Measurements from ENCODE around the gene PPDPF. TPM values are rescaled to one million over a fixed set of nuclear protein-coding genes. Genes with fewer than 3 reads are reported as not detected.
A peak's percentile ranks its signal among the peaks of the same experiment; 100 is the strongest.

PPDPF gene
- total RNA-seq, 4 donors from 2014 or later = 114 to 256 (median 162) TPM

- H3K27ac ChIP-seq = peak overlapping the region in 3 of 4 donors; percentile 87 to 98 (median 97)
- 61 to 90% methylated on average over 2 to 4 of the region's 32 CpGs for WGBS, 2 donors (ENCODE audit: low coverage in 1 of 2)
- ATAC-seq = no peak
- TF ChIP-seq POLR2A (IDR thresholded peaks at IDR 0.05) (no peak), EP300 (IDR thresholded peaks at IDR 0.05) (no peak), POLR2AphosphoS5 (IDR thresholded peaks at IDR 0.05) (no peak), CTCF (IDR thresholded peaks at IDR 0.05) (no peak)
- H3K27me3 ChIP-seq = no peaks in the 10 kb centered on the region
- H3K4me3 ChIP-seq = peak overlapping the region in 1 of 2 donors; percentile 99
- H3K9me3 ChIP-seq = peaks cover 0 to 4% (median 0%) of the 10 kb centered on the region in 3 donors
- H3K36me3 ChIP-seq = peaks cover 0 to 23% of the 10 kb centered on the region in 2 donors
- peaks cover 0 to 41% (median 20%) of the 10 kb centered on the region in 3 donors for H3K4me1 ChIP-seq
Measured at GRCh38 chr20:63518946-63519667, 1.5 kb upstream of the PPDPF start.

GRCh38 chr20:63519668-63520503 lies 679 bp upstream of the PPDPF start:
- TF ChIP-seq POLR2AphosphoS5 (IDR thresholded peaks at IDR 0.05) = no peak
- TF ChIP-seq POLR2A (IDR thresholded peaks at IDR 0.05) = no peak
- TF ChIP-seq CTCF (IDR thresholded peaks at IDR 0.05) = peak in 3 of 4 experiments; percentile 2 to 63 (median 14)
- TF ChIP-seq EP300 (IDR thresholded peaks at IDR 0.05) = no peak
- H3K4me3 ChIP-seq = peak overlapping the region; percentile 62 to 99
- peak overlapping the region; percentile 26 to 98 (median 92) for H3K27ac ChIP-seq
- 0% methylated on average over 3 of the region's 72 CpGs; no CpG with 5 or more reads in 1 of the 2 donors for WGBS, 2 donors (ENCODE audit: low coverage in 1 of 2)
- ATAC-seq = peak; percentile 77
- H3K4me1 ChIP-seq = peaks cover 0 to 41% (median 20%) of the 10 kb centered on the region in 3 donors
- peaks cover 0 to 4% (median 0%) of the 10 kb centered on the region in 3 donors for H3K9me3 ChIP-seq
- peaks cover 0 to 23% of the 10 kb centered on the region in 2 donors for H3K36me3 ChIP-seq
- H3K27me3 ChIP-seq = no peaks in the 10 kb centered on the region

- H3K4me3 ChIP-seq = peak overlapping the region; percentile 62 to 99
- peak; percentile 65 for ATAC-seq
- WGBS, 2 donors (ENCODE audit: low coverage in 1 of 2) = no CpG with 5 or more reads among the region's 68 CpGs
- peaks cover 0 to 23% of the 10 kb centered on the region in 2 donors for H3K36me3 ChIP-seq
- peak in 2 of 4 experiments; percentile 20 to 30 for TF ChIP-seq CTCF (IDR thresholded peaks at IDR 0.05)
- TF ChIP-seq EP300 (IDR thresholded peaks at IDR 0.05) = no peak
- no peak for TF ChIP-seq POLR2AphosphoS5 (IDR thresholded peaks at IDR 0.05)
- no peaks in the 10 kb centered on the region for H3K27me3 ChIP-seq
- peak overlapping the region; percentile 72 to 98 (median 92) for H3K27ac ChIP-seq
- H3K4me1 ChIP-seq = peaks cover 0 to 41% (median 20%) of the 10 kb centered on the region in 3 donors
- peaks cover 0 to 4% (median 0%) of the 10 kb centered on the region in 3 donors for H3K9me3 ChIP-seq
Measured at GRCh38 chr20:63520934-63521601, 503 bp downstream of the PPDPF start.

- ATAC-seq = no peak
- no CpG with 5 or more reads among the region's 23 CpGs for WGBS, 2 donors (ENCODE audit: low coverage in 1 of 2)
- H3K27ac ChIP-seq = peak overlapping the region in 3 of 4 donors; percentile 87 to 98 (median 97)
- H3K27me3 ChIP-seq = no peaks in the 10 kb centered on the region
- H3K4me1 ChIP-seq = peaks cover 0 to 41% (median 20%) of the 10 kb centered on the region in 3 donors
- peak overlapping the region; percentile 62 to 99 for H3K4me3 ChIP-seq
- TF ChIP-seq EP300 (IDR thresholded peaks at IDR 0.05) (no peak), POLR2A (IDR thresholded peaks at IDR 0.05) (no peak), POLR2AphosphoS5 (IDR thresholded peaks at IDR 0.05) (no peak), CTCF (IDR thresholded peaks at IDR 0.05) (no peak)
- H3K9me3 ChIP-seq = peaks cover 0 to 4% (median 0%) of the 10 kb centered on the region in 3 donors
- peaks cover 0 to 23% of the 10 kb centered on the region in 2 donors for H3K36me3 ChIP-seq
Measured at GRCh38 chr20:63521602-63522001, 1.0 kb downstream of the PPDPF start.
